Posterior cingulate gyrus (tissue), 11 donors: ENCODE measurements around the gene LMNTD1.
"Not testable (repeated sequence)": the region's sequence is repeated elsewhere in the genome, so short reads cannot be mapped to it uniquely, and the experiment has no call there.

Experiments
- DNase-seq, 10 donors: peaks; one replicate each; pipeline versions ENCODE4 v3.0.0 to v3.0.0-alpha.2; 2020 to 2021; ENCODE audit warnings: mixed read lengths in 3 of 10
- intact Hi-C: fragments of 100-400 bp; cut with DNase I; formaldehyde crosslinking; loops from one replicate; pipeline ENCODE4 v1.15.1; 2023

Gene LMNTD1

DNA sequence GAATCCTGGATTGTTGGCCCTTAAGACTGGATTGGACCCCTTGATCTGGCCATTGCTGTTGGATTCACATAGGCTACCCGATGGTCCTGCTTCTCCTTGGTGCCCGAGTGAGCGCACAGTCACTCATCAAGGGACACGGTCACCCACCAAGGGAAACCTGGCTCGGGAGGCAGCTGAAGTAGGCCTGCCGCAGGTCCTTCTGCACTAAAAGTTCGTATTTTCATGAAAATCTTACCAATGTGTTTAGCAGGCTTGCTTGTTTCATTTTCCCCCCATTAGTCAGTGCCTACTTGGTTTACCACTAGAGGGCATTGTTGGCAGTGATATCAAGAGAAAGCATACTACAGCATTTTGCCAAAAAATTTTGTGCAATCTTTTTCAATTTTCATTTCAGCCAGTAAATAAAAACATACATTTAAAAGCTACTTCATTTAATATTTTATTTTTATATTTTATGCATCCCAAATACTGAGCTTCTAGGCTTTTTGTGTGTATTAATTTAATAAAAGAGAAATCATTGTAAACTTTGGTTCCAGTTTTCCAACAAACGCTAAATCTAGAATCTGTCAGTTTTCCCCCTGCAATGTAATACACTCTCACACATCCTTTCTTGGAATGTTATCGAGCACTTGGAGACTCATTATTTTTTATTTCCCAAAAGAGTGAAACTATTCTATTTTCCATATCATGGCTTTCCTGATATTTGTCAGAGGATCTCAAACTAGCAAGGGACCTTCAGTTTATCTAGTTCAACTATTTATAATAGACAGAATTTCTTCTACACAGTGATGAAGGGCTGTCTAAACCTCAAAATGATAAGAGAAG lies 116.7 kb downstream of the LMNTD1 start:
- intact Hi-C loops = loop anchor here (1.0 to 10.0 kb wide), 3 partner anchors 118 to 593 kb away; partner anchors contain the start of gene LMNTD1
- DNase-seq = peak in 3 of 10 donors; percentile 18 to 75 (median 22)

DNA sequence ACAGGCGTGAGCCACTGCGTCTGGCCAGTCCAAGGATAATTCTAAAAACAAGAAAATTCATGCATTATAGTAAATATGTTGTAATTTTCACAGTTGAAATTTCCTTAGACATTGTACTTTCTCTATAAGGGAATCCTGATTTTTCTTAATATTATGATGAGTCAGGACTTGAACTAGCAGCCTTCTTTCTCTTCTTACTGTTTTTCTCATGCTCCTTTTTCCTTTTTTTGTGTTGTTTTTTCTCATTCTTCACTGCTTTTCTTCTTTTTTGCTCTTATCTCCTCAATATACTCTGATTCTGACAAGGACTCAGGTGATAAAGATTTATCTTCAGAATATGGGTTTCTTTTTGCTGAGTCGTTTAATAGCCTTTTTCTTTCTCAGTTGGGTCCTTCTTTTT lies 117.7 kb downstream of the LMNTD1 start:
- DNase-seq = no peak
- intact Hi-C loops = loop anchor here (5.0 to 10.0 kb wide), 2 partner anchors 119 to 527 kb away; partner anchors contain the start of gene LMNTD1

DNA sequence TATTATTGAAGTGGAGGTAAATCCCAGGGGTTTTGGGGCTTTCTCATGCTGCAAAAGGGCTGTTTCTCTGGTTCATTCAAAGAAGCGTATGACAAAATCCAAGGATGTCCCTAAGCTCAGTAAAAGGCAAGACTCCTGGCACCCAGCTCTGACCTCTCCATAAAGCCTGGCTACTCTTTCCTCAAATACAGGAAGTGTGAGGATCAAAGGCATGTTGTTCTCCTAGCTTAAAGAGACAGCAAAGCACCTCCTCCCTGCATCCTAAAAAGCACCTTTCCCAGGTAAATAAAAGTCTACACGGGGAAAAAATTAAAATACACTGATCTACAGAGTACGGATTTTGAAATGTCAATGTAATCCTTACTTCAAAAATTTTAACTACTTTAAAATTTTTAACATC lies 118.6 kb downstream of the LMNTD1 start:
- no peak for DNase-seq
- intact Hi-C loops = loop anchor here (10.0 kb wide), 1 partner anchor 120 kb away; the partner anchor contains the start of gene LMNTD1

GRCh38 chr12:25433581-25434325 lies 119.3 kb downstream of the LMNTD1 start:
- intact Hi-C loops = loop anchor here (10.0 kb wide), 1 partner anchor 121 kb away; the partner anchor contains the start of gene LMNTD1
- DNase-seq = no peak

DNA sequence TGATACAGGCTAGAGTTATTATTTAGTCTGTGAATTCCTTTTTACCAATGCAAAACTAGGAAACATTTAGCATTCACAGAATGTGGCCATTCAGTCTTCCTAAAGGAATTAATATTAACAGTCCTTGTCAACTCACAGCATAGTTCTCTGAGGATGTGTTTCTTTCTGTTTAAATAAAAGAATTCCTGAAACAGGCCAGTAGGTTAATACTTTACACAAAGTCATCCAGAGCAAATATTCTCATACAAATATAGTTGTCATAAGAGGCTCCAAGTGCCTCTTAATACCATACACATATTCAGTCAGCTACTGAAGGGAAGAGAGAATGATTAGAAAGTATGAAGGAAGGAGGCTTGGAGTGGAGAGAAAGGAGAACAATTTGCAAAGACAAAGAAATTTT lies 120.1 kb downstream of the LMNTD1 start:
- no peak for DNase-seq
- intact Hi-C loops = loop anchor here (10.0 kb wide), 1 partner anchor 122 kb away; the partner anchor contains the start of gene LMNTD1

- intact Hi-C loops = no loop called here
- no peak for DNase-seq
Measured at GRCh38 chr12:25427337-25428249, 125.5 kb downstream of the LMNTD1 start.

GRCh38 chr12:25426821-25427220 lies 126.3 kb downstream of the LMNTD1 start:
- intact Hi-C loops, DNase-seq: not testable (repeated sequence)
